ENCODE data around the gene LYSMD4.

DNA sequence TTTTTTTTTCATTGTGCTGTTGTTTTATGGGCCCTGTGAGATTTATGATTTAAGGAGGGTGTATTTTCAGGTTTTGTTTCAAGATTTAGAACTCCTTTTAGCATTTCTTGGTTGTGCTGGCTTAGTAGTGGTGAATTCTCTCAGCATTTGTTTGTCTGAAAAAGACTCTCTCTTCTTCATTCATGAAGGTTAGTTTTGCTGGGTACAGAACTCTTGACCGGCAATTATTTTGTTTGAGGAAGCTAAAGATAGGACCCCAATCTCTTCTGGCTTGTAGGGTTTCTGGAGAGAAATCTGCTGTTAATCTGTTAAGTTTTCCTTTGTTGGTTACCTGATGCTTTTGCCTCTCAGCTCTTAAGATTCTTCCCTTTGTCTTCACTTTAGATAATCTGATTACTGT lies 46.9 kb downstream of the LYSMD4 start:
- TF ChIP-seq CTCF (IDR thresholded peaks at IDR 0.05; ENCODE audit: borderline replicate concordance, extremely low read depth, low read length, poor library complexity, severe bottlenecking): no peak
- no peak for TF ChIP-seq EZH2 (IDR thresholded peaks at IDR 0.05; ENCODE audit: borderline replicate concordance, low read depth, low read length, severe bottlenecking)
